HG02938 (cell line): Measurements from ENCODE around the gene ERMARD.

Experiments used
- ATAC-seq: cut with Tn5 transposase; IDR thresholded peaks from one replicate; pipeline ENCODE4 v1.9.1; 2021; ENCODE audit warnings: mild to moderate bottlenecking, moderate library complexity; ENCODE audit not compliant: unreplicated experiment

The ERMARD gene

GRCh38 chr6:169801396-169802160 lies 50.2 kb downstream of the ERMARD start:
- ATAC-seq: no peak

DNA sequence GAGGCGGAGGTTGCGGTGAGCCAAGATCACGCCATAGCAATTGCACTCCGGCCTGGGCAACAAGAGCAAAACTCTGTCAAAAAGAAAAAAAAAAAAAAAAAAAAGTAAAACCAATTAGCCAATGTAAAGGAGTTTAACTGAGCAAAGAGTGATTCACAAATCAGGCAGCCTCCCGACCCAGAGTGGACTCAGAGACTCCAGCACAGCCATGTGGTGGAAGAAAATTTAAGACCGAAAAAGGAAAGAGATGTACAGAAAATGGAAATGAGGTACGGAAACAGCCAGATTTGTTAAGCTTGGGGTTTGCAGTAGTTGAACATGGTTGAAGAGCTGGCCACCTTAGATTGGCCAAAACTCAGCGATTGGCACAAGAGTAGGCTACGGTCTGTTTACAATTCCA lies 51.4 kb downstream of the ERMARD start:
- no peak for ATAC-seq

DNA sequence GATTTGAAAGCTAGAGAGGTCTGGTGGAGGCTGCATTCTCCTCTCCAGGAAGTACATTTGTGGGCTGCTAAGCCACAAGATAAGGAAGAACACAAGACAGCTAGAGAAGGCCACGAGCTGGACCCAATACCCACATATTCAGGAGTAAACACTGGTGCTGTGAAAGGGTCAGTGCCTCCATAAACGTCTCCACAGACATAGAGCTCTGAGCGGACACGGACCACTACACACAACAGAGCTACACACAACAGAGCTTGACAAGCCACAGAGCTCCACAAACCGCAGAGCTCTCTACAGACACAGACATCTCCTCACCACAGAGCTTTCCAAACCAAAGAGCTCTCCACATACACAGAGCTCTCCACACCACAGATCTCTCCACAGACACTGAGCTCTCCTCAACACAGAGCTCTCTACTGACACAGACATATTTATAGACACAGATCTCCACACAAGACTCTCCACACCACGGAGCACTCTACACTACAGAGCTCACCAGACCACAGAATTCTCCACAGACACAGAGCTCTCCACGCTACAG lies 51.9 kb downstream of the ERMARD start:
- no peak for ATAC-seq

GRCh38 chr6:169803816-169804340 lies 52.5 kb downstream of the ERMARD start:
- no peak for ATAC-seq

- ATAC-seq: no peak
Measured at GRCh38 chr6:169804427-169804826, 53.0 kb downstream of the ERMARD start.

DNA sequence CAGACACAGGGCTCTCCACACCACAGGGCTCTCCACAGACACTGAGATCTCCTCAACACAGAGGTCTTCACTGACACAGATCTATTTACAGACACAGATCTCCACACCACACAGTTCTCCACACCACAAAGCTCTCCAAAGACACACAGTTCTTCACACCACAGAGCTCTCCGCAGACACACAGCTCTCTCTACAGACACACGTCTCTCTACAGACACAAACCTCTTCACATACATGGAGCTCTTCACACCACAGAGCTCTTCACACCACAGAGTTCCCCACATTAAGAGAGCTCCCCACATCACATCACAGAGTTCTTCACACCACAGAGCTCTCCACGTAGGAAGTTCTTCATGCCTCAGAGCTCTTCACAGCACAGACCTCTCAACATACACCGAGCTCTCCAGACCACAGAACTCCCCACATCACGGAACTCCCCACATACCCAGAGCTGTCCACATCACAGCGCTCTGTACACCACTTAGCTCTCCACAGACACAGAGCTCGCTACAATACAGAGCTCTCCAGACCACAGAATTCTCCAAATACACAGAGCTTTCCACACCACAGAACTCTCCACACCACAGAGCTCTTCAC lies 53.9 kb downstream of the ERMARD start:
- ATAC-seq: no peak

DNA sequence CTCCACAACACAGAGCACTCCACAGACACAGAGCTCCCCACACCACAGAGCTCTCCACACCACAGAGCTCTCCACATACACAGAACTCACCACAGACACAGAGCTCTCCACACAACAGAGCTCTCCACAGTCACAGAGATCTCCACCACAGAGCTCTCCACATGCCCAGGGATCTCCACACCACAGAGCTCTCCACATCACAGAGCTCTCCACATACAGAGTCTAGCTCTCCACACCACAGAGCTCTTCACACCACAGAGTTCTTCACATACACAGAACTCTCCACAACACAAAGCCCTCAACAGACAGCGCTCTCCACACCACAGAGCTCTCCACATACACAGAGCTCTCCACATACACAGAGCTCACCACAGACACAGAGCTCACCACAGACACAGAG lies 55.3 kb downstream of the ERMARD start:
- no peak for ATAC-seq

DNA sequence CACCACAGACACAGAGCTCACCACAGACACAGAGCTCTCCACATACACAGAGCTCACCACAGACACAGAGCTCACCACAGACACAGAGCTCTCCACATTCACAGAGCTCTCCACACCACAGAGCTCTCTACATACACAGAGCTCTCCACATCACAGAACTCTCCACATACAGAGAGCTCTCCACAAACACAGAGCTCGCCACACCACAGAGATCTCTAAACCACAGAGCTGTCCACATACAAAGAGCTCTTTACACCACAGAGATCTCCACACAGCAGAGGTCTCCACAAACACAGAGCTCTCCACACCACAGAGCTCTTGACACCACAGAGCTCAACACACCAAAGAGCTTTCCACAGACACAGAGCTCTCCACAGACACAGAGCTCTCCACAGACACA lies 55.8 kb downstream of the ERMARD start:
- no peak for ATAC-seq

- ATAC-seq: no peak
Measured at GRCh38 chr6:169807699-169808607, 56.5 kb downstream of the ERMARD start.

DNA sequence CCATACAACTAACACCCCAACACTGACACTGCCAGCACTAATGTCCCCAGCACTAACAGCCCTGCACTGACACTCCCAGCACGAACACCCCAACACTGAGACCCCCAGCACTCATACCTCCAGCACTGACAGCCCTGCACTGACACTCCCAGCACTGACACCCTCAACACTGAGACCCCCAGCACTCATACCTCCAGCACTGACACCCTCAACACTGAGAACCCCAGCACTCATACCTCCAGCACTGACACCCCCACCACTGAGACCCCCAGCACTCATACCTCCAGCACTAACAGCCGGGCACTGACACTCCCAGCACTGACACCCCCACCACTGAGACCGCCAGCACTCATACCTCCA lies 57.2 kb downstream of the ERMARD start:
- ATAC-seq: no peak

DNA sequence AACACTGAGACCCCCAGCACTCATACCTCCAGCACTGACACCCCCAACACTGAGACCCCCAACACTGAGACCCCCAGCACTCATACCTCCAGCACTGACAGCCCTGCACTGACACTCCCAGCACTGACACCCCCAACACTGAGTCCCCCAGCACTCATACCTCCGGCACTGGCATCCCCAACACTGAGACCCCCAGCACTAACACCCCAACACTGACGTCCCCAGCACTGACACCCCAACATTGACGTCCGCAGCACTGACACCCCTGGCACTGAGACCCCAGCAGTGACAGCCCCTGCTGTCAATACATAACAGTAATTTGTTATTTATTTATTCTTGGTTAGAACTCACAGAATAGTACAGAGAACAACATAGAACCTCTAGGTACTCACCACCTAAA lies 58.0 kb downstream of the ERMARD start:
- ATAC-seq: no peak

DNA sequence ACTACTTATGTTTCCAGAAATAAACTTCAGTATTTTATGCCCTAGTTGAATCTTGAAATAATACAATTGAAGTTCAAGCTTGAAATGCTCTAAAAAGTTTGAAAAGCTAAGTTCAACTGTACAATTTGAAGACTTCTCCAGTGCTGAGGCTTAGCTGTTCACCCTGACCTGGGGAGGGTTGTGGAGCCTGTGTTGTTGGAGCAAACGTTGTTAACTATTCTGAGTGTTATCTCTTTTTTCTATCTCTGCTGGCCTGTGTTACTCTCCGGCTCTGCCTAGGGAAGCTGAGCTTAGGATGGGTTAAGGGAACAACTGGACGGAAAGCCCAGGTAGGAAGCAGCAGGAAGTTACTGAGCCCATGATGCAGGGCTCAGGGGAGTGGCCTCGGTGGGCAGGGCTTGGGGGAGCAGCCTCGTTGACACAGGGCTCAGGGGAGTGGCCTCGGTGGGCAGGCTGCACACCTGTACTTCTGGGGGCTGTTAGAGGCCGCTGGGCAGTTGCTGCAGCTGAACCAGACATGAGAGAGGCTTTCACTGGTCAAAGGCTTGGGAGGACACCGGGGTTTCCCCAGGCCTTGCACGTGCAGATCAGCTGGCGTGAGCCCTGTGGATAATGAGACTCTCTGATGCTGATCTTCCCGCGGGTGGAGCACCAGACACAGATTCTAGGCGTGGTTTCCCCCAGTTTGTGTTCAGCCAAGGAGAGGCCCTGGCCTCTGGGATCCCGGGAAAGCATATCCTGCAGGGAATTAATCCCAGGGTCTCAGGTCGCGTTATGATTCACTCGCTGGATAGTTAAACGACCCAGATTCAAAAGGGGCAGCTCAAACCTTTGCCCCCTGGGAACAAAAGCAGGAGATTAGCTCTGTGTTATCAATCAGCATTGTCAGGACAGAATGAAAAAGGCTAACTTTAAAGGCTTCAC lies 58.9 kb downstream of the ERMARD start:
- ATAC-seq: no peak

- ATAC-seq: no peak
Measured at GRCh38 chr6:169811072-169811471, 59.6 kb downstream of the ERMARD start.

DNA sequence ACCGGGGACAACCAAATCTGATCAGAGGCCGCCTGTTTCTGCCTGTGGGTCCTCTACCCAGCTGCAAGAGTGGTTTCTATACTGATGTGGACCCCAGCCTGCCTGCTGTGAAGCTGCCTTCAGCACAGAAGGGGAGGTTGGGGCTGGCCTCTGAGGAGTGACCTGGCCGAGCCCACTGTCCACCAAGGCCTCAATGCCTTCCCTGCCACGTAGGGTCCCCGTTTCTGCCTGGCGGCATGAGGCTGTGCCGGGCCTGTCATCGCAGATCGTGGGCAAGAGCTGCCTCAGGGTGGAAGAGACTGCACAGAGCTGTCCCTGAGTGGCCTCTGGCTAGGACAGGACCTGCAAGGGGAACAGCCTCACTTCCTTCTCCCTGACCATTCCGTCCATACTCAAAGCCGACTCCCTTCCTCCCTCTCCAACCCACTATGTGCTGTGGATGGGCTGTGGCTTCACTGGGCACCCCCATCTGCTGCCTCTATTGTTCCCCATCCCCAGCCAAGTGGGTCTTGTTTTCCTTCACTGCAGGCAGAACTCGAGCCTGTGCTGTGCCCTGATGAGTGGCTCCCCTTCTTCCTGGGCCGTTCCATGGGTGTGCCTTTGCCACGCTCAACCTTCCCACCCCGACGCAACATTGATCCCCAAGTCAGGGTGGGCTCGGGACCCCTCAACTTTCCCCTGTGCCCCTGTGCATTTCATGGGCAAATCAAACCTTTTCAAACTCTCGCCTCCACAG lies 60.3 kb downstream of the ERMARD start:
- no peak for ATAC-seq

DNA sequence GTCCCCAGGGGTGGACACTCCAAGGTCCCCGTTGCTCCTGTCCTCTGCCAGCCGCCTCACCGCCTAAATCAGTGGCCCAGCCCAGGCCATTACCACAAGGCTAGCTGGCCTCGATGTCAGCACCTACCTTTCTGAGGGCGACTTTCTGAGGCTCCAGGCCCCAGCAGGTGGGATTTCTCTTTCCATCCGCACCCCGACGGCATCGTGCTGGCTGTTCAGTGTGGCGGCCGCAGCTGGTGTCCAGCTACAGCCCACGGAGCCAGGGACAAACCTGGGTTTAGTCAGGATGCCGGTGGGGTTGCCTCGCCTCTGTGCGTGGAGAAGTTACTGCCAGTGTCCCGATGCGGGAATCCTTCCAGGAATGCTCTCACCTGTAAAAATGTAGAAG lies 60.8 kb downstream of the ERMARD start:
- ATAC-seq: no peak

DNA sequence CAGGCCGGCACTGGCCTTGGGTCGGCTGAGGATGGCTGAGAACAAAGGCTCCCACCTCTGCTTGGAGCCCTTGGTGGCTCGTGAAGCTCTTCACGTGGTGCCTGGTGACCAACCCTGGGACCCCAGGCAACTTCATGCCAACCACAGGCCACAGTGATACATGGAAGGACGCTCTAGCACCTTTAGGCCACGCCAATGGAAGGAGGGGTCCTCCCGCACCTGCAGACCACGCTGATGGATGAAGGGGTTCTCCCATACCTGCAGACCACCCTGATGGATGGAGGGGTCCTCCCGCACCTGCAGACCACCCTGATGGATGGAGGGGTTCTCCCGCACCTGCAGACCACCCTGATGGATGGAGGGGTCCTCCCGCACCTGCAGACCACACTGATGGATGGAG lies 62.5 kb downstream of the ERMARD start:
- ATAC-seq: no peak

DNA sequence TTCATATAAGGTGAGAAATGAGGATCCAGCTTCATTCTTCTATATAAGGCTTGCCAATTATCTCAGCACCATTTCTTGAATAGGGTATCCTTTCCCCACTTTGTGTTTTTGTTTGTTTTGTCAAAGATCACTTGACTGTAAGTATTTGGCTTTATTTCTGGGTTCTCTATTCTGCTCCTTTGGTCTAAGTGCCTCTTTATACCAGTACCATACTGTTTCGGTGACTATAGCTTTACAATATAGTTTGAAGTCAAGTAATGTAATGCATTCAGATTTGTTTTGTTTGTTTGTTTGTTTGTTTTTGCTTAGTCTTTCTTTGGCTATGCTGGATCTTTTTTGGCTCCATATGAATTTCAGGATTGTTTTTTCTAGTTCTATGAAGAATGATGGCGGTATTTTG lies 64.6 kb downstream of the ERMARD start:
- no peak for ATAC-seq

DNA sequence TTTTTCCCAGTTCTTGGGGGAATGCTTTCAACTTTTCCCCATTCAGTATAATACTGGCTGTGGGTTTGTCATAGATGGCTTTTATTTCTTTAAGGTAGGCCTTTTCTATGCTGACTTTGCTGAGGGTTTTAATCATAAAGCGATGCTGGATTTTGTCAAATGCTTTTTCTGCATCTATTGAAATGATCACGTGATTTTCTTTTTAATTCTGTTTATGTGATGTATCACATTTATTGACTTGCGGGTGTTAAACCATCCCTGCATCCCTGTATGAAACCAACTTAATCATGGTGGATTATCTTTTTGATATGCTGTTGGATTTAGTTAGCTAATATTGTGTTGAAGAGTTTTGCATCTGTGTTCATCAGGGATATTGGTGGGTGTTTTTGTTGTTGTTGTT lies 65.6 kb downstream of the ERMARD start:
- ATAC-seq: no peak

DNA sequence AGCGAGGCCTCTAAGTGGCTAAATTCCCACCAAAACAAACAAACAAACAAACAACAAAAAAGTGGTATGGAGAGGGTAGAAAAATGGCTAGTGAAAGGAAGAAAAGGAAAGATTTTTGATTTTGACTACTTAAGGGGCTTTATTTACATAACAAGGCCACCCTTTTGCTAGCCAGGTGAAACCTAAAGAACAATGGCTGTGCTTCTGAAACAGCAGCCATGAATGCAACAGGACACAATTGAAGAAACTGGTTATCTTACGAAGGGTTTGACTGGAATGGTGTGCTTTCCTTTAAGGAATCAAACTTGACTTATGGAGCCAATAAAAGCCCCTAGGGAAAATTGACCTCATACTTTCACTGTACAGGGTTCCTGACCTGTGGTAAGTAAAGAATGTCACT lies 68.9 kb downstream of the ERMARD start:
- ATAC-seq: no peak

DNA sequence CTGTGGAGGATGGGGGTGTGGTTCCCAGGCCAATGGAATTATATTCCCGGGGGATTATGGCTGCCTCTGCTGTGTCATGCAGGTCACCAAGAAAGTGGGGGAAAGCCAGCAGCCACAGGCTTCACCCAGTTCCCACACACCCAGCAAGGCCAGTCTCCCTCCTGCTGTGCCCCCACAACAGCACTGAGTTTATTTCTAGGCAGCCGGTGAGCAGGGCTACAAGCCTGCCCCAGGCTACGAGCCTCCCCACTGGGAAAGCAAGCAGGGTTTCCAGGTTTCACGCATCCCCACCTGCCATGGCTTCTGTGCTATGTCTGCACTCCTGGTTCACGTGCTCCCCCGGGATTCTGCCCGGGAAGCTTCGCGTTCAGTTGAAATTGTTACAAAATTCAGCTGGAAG lies 72.6 kb downstream of the ERMARD start:
- ATAC-seq: no peak
